ENCODE results near the gene NXPE3. TPM values are rescaled to one million over a fixed set of nuclear protein-coding genes. Genes with fewer than 3 reads are reported as not detected.

Gene NXPE3
- total and polyA plus RNA-seq, 10 of the 15 experiments (the other 5 are each of a cell fraction or from before 2014, with no cell fraction given), result 2.0 to 8.7 (median 5.2) TPM

GRCh38 chr3:101778385-101779046 is 495 bp upstream of the NXPE3 start:
- H3K27me3 ChIP-seq (replicated peaks in 1 of 2; ENCODE audit: control insufficient read depth in 2 of 2, insufficient read depth in 2 of 2, low read length in 1 of 2), result no peaks in the 10 kb centered on the region
- in situ Hi-C loops (cut with MboI) (no loop called here), intact Hi-C loops (cut with micrococcal nuclease; ENCODE audit: unreplicated experiment) (loop anchor here (5.0 kb wide), 1 partner anchor 76 kb away; no protein-coding TSS in a partner anchor)
- no peak for ATAC-seq
- CTCF ChIA-PET, result interaction anchor here (0.7 to 1.4 kb wide), 6 partner anchors 13 to 450 kb away, joined by 3 to 8 read pairs (median 4); no protein-coding TSS in a partner anchor
- FAIRE-seq, result no peak
- POLR2A ChIA-PET, result interaction anchor here (0.9 to 1.2 kb wide), 4 partner anchors 10 to 57 kb away, joined by 3 to 4 read pairs (median 4); partner anchors contain the start of gene CEP97
- peaks cover 10% of the 10 kb centered on the region for H3K4me1 ChIP-seq (ENCODE audit: control insufficient read depth, insufficient read depth, low read length)
- H3K4me3 ChIP-seq, result peak overlapping the region; percentile 89; the same call in 1 of the 2 replicates
- DNase-seq (ENCODE audit: low read depth, low spot score), result no peak
- WGBS (ENCODE audit: insufficient coverage, insufficient replicate concordance, low lambda C conversion rate, missing lambda C conversion rate), result 33% methylated on average over 18 of the region's 21 CpGs
- peak overlapping the region; percentile 45 for H3K9ac ChIP-seq (ENCODE audit: control insufficient read depth, insufficient read depth, low read length)
- peak overlapping the region; percentile 83 for H3K4me2 ChIP-seq (ENCODE audit: control insufficient read depth, insufficient read depth)
- SMC1A ChIA-PET (ENCODE audit: uncharacterized antibody, unreplicated experiment), result interaction anchor here (0.8 to 1.6 kb wide), 6 partner anchors 9 to 451 kb away, joined by 3 to 5 read pairs (median 3); no protein-coding TSS in a partner anchor
- H3K9me3 ChIP-seq (replicated peaks; ENCODE audit: control insufficient read depth, insufficient read depth, low read length), result no peaks in the 10 kb centered on the region; the same call in 2 of the 3 replicates
- H3K36me3 ChIP-seq (ENCODE audit: control insufficient read depth in 2 of 2, insufficient read depth in 2 of 2, low read length in 1 of 2), result no peaks in the 10 kb centered on the region; a peak in 1 of 4 replicates
- RAD21 ChIA-PET (ENCODE audit: unreplicated experiment), result interaction anchor here (1.0 to 1.1 kb wide), 2 partner anchors 13 to 24 kb away, joined by 5 read pairs; no protein-coding TSS in a partner anchor
- H3K27ac ChIP-seq (ENCODE audit: control insufficient read depth, insufficient read depth), result peak overlapping the region; percentile 45
- no TSS peak for BruUV-seq (replicated peaks)
- peaks cover 2% of the 10 kb centered on the region for H3K79me2 ChIP-seq (ENCODE audit: control insufficient read depth, insufficient read depth, low read length)
- H4K20me1 ChIP-seq (ENCODE audit: control insufficient read depth, insufficient read depth), result no peaks in the 10 kb centered on the region
- peak overlapping the region; percentile 96 for H2AFZ ChIP-seq (ENCODE audit: control insufficient read depth, low read depth, low read length)
- TF ChIP-seq HDAC6 (IDR thresholded peaks at IDR 0.05; ENCODE audit: unreplicated experiment) (no peak), SPI1 (IDR thresholded peaks at IDR 0.05; ENCODE audit: borderline replicate concordance, insufficient read depth, low read depth, low read length) (peak; percentile 57; the same call in 1 of the 2 replicates), MXI1 (IDR thresholded peaks at IDR 0.05; ENCODE audit: low read depth, low read length) (0 out of 2 replicates have a peak, but pooled peaks have one; percentile 29), TAF1 (IDR thresholded peaks at IDR 0.05; ENCODE audit: borderline replicate concordance, low read depth, low read length) (0 out of 2 replicates have a peak, but pooled peaks have one; percentile 22), POU2F2 (IDR thresholded peaks at IDR 0.05; ENCODE audit: borderline replicate concordance, low read depth, low read length) (0 out of 3 replicates have a peak, but pooled peaks have one; percentile 27), EED (IDR thresholded peaks at IDR 0.05; ENCODE audit: low read depth) (0 out of 2 replicates have a peak, but pooled peaks have one; percentile 2), FOXM1 (IDR thresholded peaks at IDR 0.05; ENCODE audit: low read depth, low read length) (no peak)
